K562 (cell line): ENCODE data around the gene EPHB4. TPM values are rescaled to one million over a fixed set of nuclear protein-coding genes. Genes with fewer than 3 reads are reported as not detected.

ENCODE experiments used
- ARID1B ChIP-seq: fragments of 450-650 bp; IDR thresholded peaks from 2 replicates; pipeline ENCODE4 v1.6.1; 2016; ENCODE audit warnings: antibody characterized with exemption, mild to moderate bottlenecking, inconsistent platforms
- ATF7 ChIP-seq: fragments of 450-650 bp; IDR thresholded peaks from 2 replicates; pipeline ENCODE4 v1.7.1; 2014; ENCODE audit warnings: mild to moderate bottlenecking, moderate library complexity
- CBX1 ChIP-seq: sonication (generic); IDR thresholded peaks from 2 replicates; pipeline ENCODE4 v1.6.1; 2016; ENCODE audit warnings: antibody characterized with exemption, low read depth, mild to moderate bottlenecking
- CBX5 ChIP-seq: IDR thresholded peaks from 2 replicates; pipeline ENCODE4 v1.6.1; 2014; ENCODE audit warnings: low read depth, borderline replicate concordance
- ELF2 ChIP-seq: fragments of 250-450 bp; sonication (Bioruptor Pico); IDR thresholded peaks from 2 replicates; pipeline ENCODE4 v1.5.0; 2021; ENCODE audit warnings: mild to moderate bottlenecking
- ERF ChIP-seq: fragments of 450-650 bp; formaldehyde crosslinking; IDR thresholded peaks from 2 replicates; pipeline ENCODE4 v1.4.0; 2020; ENCODE audit warnings: mild to moderate bottlenecking, mixed read lengths
- EWSR1 ChIP-seq: fragments of 450-650 bp; IDR thresholded peaks from 2 replicates; pipeline ENCODE4 v1.6.1; 2018; ENCODE audit warnings: borderline replicate concordance, mild to moderate bottlenecking, low read depth, moderate library complexity; ENCODE audit not compliant: partially characterized antibody
- FOXJ3 ChIP-seq: sonication (generic); formaldehyde crosslinking; IDR thresholded peaks from 2 replicates; pipeline ENCODE4 v1.4.0; 2020; ENCODE audit warnings: mild to moderate bottlenecking, missing genetic modification reagents
- FOXO4 ChIP-seq: fragments of 450-650 bp; formaldehyde crosslinking; IDR thresholded peaks from 2 replicates; pipeline ENCODE4 v1.4.0; 2020; ENCODE audit warnings: mild to moderate bottlenecking, moderate library complexity
- HCFC1 ChIP-seq: IDR thresholded peaks from 2 replicates; pipeline ENCODE4 v1.6.1; 2012; ENCODE audit warnings: low read depth, low read length, improper control_type of control experiment
- NCOA6 ChIP-seq: fragments of 450-650 bp; IDR thresholded peaks from 2 replicates; pipeline ENCODE4 v1.6.1; 2017; ENCODE audit warnings: mild to moderate bottlenecking
- NFIX ChIP-seq: fragments of 250-450 bp; sonication (Bioruptor Pico); IDR thresholded peaks from 2 replicates; pipeline ENCODE4 v1.4.0; 2020; ENCODE audit warnings: low read depth, mild to moderate bottlenecking, moderate library complexity
- PHF20 ChIP-seq: fragments of 450-650 bp; IDR thresholded peaks from 2 replicates; pipeline ENCODE4 v1.6.1; 2018; ENCODE audit not compliant: partially characterized antibody
- RBM34 ChIP-seq: fragments of 200-400 bp; formaldehyde crosslinking; IDR thresholded peaks from 2 replicates; pipeline ENCODE4 v1.6.1; 2018; ENCODE audit warnings: low read length, borderline replicate concordance; ENCODE audit not compliant: insufficient read depth
- SAP30 ChIP-seq: fragments of 200-600 bp; sonication (generic); IDR thresholded peaks from 2 replicates; pipeline ENCODE4 v1.6.1; 2012; ENCODE audit warnings: borderline replicate concordance, low read depth, mild to moderate bottlenecking, moderate library complexity, low read length, control low read depth, inconsistent platforms; ENCODE audit not compliant: insufficient read depth, poor library complexity, severe bottlenecking
- TBP ChIP-seq: optimal IDR thresholded peaks from 2 replicates; pipeline ENCODE3; 2011; ENCODE audit warnings: low read depth, low read length, improper control_type of control experiment
- ZBTB1 ChIP-seq: sonication (generic); formaldehyde crosslinking; IDR thresholded peaks from 2 replicates; pipeline ENCODE4 v1.8.1; 2023; ENCODE audit warnings: missing genetic modification reagents, low read depth, mild to moderate bottlenecking, borderline replicate concordance
- ZFX ChIP-seq: sonication (generic); formaldehyde crosslinking; IDR thresholded peaks from 2 replicates; pipeline ENCODE4 v1.8.0; 2022; ENCODE audit warnings: mild to moderate bottlenecking, missing genetic modification reagents, moderate library complexity
- ZNF436 ChIP-seq: fragments of 250-450, 450-650 bp; sonication (Bioruptor Pico); formaldehyde crosslinking; IDR thresholded peaks from 2 replicates; pipeline ENCODE4 v1.7.0; 2020; ENCODE audit warnings: mild to moderate bottlenecking
- ZNF444 ChIP-seq: fragments of 250-450 bp; sonication (Bioruptor Pico); IDR thresholded peaks from 2 replicates; pipeline ENCODE4 v1.4.0; 2020; ENCODE audit warnings: mild to moderate bottlenecking, moderate library complexity
- ZNF561 ChIP-seq: fragments of 450-650 bp; formaldehyde crosslinking; conservative IDR thresholded peaks from 2 replicates; pipeline ENCODE4 v1.4.0; 2020; ENCODE audit warnings: mild to moderate bottlenecking, moderate library complexity
- ZNF75A ChIP-seq: fragments of 450-650 bp; formaldehyde crosslinking; IDR thresholded peaks from 2 replicates; pipeline ENCODE4 v1.4.0; 2020; ENCODE audit warnings: mild to moderate bottlenecking
- ZSCAN32 ChIP-seq: fragments of 450-650 bp; formaldehyde crosslinking; IDR thresholded peaks from 2 replicates; pipeline ENCODE4 v1.4.0; 2020; ENCODE audit warnings: mild to moderate bottlenecking, moderate library complexity
- polyA plus RNA-seq, 8 experiments: library from polyadenylated mRNA; depleted of rRNA in 4 of 8; stranded (reverse) in 5 of 8; unstranded in 3 of 8; fragments of >200 nt; fragmentation: Nextera tagmentation in 2 of 8; fragmentation: Illumina TruSeq in 1 of 8; extraction: Ambion mirVana in 2 of 8; extraction: Trizol in 1 of 8; gene quantifications; 2 replicates each; pipeline versions ENCODE4 v1.2.1 to v1.2.3, GENCODE V29; 2011 to 2014; ENCODE audit warnings: inconsistent platforms in 1 of 8, missing spikeins in 1 of 8
- total RNA-seq, 7 experiments: library from RNA; depleted of rRNA in 6 of 7; stranded (reverse); fragments of >200 nt in 6 of 7; fragmentation: Illumina TruSeq in 2 of 7; extraction: Trizol in 2 of 7; gene quantifications; 2 replicates each; pipeline versions ENCODE4 v1.2.1 to v1.2.3, GENCODE V29; 2011 to 2021; ENCODE audit warnings: low replicate concordance in 1 of 7
- TF ChIP-seq, protein P1 (sequence below): conservative IDR thresholded peaks from 2 replicates; pipeline ENCODE4 v1.6.1; 2011; ENCODE audit warnings: low read depth, mild to moderate bottlenecking, low read length; ENCODE audit not compliant: control insufficient read depth
- TF ChIP-seq, protein P2 (sequence below): fragments of 450-650 bp; conservative IDR thresholded peaks from 2 replicates; pipeline ENCODE4 v1.6.1; 2016; ENCODE audit warnings: missing genetic modification characterization, low read depth, mild to moderate bottlenecking, missing compliant biosample characterization, moderate library complexity
- TF ChIP-seq, protein P3 (sequence below): fragments of 450-650 bp; IDR thresholded peaks from one replicate; pipeline ENCODE4 v1.6.1; 2018; ENCODE audit warnings: mild to moderate bottlenecking, moderate library complexity; ENCODE audit not compliant: partially characterized antibody

EPHB4 gene
- total and polyA plus RNA-seq, 9 of the 15 experiments (the other 6 are each of a cell fraction or from before 2014, with no cell fraction given): 1.2 to 82.1 (median 37.9) TPM

DNA sequence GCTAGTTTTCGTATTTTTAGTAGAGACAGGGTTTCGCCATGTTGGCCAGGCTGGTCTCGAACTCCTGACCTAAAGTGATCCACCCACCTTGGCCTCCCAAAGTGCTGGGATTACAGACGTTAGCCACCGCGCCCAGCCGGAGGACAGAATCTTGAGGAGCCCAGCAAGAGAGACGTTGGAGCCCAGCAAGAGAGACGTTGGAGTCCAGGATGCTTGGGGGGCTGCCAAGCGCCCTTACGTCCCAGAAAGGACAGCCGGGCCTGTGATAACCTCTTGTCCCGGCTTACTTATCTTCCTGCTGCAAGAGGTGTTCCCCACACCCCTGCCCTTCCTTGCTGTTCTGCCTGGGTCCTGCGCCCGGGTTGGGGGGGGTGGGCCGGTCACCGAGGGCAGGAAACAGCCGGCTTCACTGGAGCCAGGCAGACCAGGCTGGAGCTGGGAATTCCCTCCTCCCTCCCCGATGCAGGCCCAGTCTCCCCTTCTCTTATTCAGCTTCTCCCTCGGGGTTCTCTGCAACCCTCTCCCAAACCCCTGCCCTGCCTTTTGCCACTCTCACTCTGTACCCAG is 1.9 kb upstream of the EPHB4 start (continued):
- TF ChIP-seq, protein P1, sequence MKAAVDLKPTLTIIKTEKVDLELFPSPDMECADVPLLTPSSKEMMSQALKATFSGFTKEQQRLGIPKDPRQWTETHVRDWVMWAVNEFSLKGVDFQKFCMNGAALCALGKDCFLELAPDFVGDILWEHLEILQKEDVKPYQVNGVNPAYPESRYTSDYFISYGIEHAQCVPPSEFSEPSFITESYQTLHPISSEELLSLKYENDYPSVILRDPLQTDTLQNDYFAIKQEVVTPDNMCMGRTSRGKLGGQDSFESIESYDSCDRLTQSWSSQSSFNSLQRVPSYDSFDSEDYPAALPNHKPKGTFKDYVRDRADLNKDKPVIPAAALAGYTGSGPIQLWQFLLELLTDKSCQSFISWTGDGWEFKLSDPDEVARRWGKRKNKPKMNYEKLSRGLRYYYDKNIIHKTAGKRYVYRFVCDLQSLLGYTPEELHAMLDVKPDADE: peak; percentile 79
- TF ChIP-seq ZNF444 (no peak), FOXJ3 (no peak), ELF2 (no peak), ZSCAN32 (CRISPR knock-in tag) (no peak), ERF (CRISPR knock-in tag) (no peak), EWSR1 (no peak), ATF7 (peak; percentile 63), ZNF75A (no peak), ZNF561 (no peak), ARID1B (peak; percentile 96), TBP (peak; percentile 85), RBM34 (no peak), NCOA6 (no peak), ZBTB1 (CRISPR knock-in tag) (no peak), FOXO4 (no peak), PHF20 (no peak), CBX5 (no peak), ZNF436 (CRISPR knock-in tag) (no peak), ZFX (no peak), CBX1 (no peak; the same call in 1 of the 2 replicates), HCFC1 (no peak), NFIX (no peak), SAP30 (no peak)
- TF ChIP-seq, protein P2, sequence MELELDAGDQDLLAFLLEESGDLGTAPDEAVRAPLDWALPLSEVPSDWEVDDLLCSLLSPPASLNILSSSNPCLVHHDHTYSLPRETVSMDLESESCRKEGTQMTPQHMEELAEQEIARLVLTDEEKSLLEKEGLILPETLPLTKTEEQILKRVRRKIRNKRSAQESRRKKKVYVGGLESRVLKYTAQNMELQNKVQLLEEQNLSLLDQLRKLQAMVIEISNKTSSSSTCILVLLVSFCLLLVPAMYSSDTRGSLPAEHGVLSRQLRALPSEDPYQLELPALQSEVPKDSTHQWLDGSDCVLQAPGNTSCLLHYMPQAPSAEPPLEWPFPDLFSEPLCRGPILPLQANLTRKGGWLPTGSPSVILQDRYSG: no peak
- TF ChIP-seq, protein P3, sequence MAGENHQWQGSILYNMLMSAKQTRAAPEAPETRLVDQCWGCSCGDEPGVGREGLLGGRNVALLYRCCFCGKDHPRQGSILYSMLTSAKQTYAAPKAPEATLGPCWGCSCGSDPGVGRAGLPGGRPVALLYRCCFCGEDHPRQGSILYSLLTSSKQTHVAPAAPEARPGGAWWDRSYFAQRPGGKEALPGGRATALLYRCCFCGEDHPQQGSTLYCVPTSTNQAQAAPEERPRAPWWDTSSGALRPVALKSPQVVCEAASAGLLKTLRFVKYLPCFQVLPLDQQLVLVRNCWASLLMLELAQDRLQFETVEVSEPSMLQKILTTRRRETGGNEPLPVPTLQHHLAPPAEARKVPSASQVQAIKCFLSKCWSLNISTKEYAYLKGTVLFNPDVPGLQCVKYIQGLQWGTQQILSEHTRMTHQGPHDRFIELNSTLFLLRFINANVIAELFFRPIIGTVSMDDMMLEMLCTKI: no peak
